ENCODE data around the gene PLEKHA7. TPM values are rescaled to one million over a fixed set of nuclear protein-coding genes. Genes with fewer than 3 reads are reported as not detected.
A peak's percentile ranks its signal among the peaks of the same experiment; 100 is the strongest.

PLEKHA7 gene
- total RNA-seq, 1 experiment from 2014 or later, result 18.4 TPM

DNA sequence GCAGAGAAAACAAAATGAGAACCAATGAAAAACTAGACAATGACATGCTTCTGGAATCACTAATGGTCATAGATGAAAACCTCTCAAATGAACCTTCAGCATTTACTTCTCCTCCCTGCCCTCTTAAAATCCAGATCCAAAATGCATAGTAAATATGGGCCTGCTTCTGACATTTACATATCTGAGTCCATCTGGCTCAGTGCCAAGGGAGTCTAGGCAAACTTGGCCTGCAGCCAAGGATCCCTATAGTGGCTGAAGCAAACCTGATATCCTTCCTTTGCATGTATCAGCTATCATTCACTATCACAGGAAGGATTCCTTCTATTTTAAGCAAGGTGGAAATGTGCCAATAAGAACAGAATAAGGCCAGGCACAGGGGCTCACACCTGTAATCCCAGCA lies 170.9 kb downstream of the PLEKHA7 start:
- ChIA-PET CTCF (no interaction called here), POLR2A (ENCODE audit: unreplicated experiment) (no interaction called here)
- no peaks in the 10 kb centered on the region for H3F3A ChIP-seq (ENCODE audit: low read length, unreplicated experiment)
- ATAC-seq, result no peak
- no peaks in the 10 kb centered on the region for H3K9me3 ChIP-seq (ENCODE audit: low read length)
- intact Hi-C loops (cut with micrococcal nuclease), result no loop called here
- no peaks in the 10 kb centered on the region for H3K79me2 ChIP-seq (ENCODE audit: low read length)
- no peak overlapping the region for H3K9ac ChIP-seq (ENCODE audit: low read length)
- H2AFZ ChIP-seq (ENCODE audit: low read length), result no peak overlapping the region
- no TSS peak for BruUV-seq (replicated peaks)
- no peak overlapping the region for H3K4me3 ChIP-seq (ENCODE audit: low read length)
- TF ChIP-seq EZH2 (IDR thresholded peaks at IDR 0.05; ENCODE audit: low read length, unreplicated experiment) (no peak), EZH2phosphoT487 (IDR thresholded peaks at IDR 0.05; ENCODE audit: borderline replicate concordance, low read length) (no peak)
- TF ChIP-seq, protein P1, sequence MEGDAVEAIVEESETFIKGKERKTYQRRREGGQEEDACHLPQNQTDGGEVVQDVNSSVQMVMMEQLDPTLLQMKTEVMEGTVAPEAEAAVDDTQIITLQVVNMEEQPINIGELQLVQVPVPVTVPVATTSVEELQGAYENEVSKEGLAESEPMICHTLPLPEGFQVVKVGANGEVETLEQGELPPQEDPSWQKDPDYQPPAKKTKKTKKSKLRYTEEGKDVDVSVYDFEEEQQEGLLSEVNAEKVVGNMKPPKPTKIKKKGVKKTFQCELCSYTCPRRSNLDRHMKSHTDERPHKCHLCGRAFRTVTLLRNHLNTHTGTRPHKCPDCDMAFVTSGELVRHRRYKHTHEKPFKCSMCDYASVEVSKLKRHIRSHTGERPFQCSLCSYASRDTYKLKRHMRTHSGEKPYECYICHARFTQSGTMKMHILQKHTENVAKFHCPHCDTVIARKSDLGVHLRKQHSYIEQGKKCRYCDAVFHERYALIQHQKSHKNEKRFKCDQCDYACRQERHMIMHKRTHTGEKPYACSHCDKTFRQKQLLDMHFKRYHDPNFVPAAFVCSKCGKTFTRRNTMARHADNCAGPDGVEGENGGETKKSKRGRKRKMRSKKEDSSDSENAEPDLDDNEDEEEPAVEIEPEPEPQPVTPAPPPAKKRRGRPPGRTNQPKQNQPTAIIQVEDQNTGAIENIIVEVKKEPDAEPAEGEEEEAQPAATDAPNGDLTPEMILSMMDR (conservative IDR thresholded peaks at IDR 0.05; ENCODE audit: low read depth, low read length), result no peak
- no peaks in the 10 kb centered on the region for H4K20me1 ChIP-seq (ENCODE audit: low read length)
- peak; percentile 24 for DNase-seq
- H3K9me2 ChIP-seq (replicated peaks; ENCODE audit: low read length), result no peaks in the 10 kb centered on the region
- H3K27ac ChIP-seq (ENCODE audit: low read length), result no peak overlapping the region
- H3K4me2 ChIP-seq (ENCODE audit: low read length), result no peak overlapping the region
- no peaks in the 10 kb centered on the region for H3K27me3 ChIP-seq (ENCODE audit: low read length)
- H3K4me1 ChIP-seq (ENCODE audit: insufficient read depth, low read length), result no peaks in the 10 kb centered on the region
- no peaks in the 10 kb centered on the region for H3K36me3 ChIP-seq (ENCODE audit: low read depth, low read length)

DNA sequence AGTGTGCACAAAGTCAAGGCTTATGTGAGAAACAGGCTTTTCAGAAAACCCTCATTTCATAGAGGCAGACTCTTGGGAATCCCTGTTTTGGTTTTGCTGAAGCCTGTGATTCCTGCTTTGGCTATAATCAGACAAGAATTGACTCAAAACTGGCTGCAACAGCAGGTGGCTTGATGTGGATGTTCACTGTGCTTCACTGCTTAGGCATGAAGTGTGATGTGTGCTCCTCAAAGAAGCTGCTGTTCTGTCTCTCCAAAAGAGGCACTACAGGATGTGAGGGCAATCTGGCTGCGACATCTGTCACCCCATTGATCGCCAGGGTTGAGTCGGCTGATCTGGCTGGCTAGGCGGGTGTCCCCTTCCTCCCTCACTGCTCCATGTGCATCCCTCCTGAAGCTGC lies 172.2 kb downstream of the PLEKHA7 start:
- Histone ChIP-seq H2AFZ (ENCODE audit: low read length) (no peak overlapping the region), H3K4me2 (ENCODE audit: low read length) (no peak overlapping the region), H3K9ac (ENCODE audit: low read length) (no peak overlapping the region), H3K9me2 (replicated peaks; ENCODE audit: low read length) (no peaks in the 10 kb centered on the region), H3K4me3 (ENCODE audit: low read length) (no peak overlapping the region), H3K27ac (ENCODE audit: low read length) (no peak overlapping the region), H3K36me3 (ENCODE audit: low read depth, low read length) (no peaks in the 10 kb centered on the region), H3F3A (ENCODE audit: low read length, unreplicated experiment) (no peaks in the 10 kb centered on the region), H4K20me1 (ENCODE audit: low read length) (no peaks in the 10 kb centered on the region), H3K27me3 (ENCODE audit: low read length) (no peaks in the 10 kb centered on the region), H3K79me2 (ENCODE audit: low read length) (no peaks in the 10 kb centered on the region), H3K4me1 (ENCODE audit: insufficient read depth, low read length) (no peaks in the 10 kb centered on the region), H3K9me3 (ENCODE audit: low read length) (no peaks in the 10 kb centered on the region)
- BruUV-seq (replicated peaks), result no TSS peak
- CTCF ChIA-PET, result no interaction called here
- POLR2A ChIA-PET (ENCODE audit: unreplicated experiment), result no interaction called here
- intact Hi-C loops (cut with micrococcal nuclease), result loop anchor here (1.0 kb wide), 1 partner anchor 40 kb away; no protein-coding TSS in a partner anchor
- TF ChIP-seq EZH2phosphoT487 (IDR thresholded peaks at IDR 0.05; ENCODE audit: borderline replicate concordance, low read length) (no peak), EZH2 (IDR thresholded peaks at IDR 0.05; ENCODE audit: low read length, unreplicated experiment) (no peak)
- TF ChIP-seq, protein P1 (conservative IDR thresholded peaks at IDR 0.05; ENCODE audit: low read depth, low read length), result no peak
- ATAC-seq (no peak), DNase-seq (no peak)

DNA sequence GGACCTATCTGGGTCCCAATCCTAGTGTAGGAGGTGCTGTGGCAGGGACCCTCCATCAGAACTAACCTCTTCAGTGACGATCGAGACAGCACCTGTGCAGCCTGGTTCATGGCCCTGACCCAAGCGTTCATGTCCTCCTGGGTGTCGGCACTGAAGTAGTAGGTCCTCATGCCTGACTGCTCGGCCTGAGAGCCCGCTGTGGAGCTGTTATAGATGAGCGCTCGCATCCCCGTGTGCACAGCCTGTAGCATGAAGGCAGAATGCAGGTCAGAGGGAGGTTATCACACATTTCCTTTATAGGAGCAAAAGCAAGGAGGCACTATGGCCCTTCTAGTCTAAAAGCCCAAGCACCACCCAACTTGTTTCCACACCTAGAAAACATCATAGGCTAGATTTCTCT lies 172.7 kb downstream of the PLEKHA7 start:
- no peak overlapping the region for H3K4me2 ChIP-seq (ENCODE audit: low read length)
- no peaks in the 10 kb centered on the region for H3K9me3 ChIP-seq (ENCODE audit: low read length)
- no peaks in the 10 kb centered on the region for H3K9me2 ChIP-seq (replicated peaks; ENCODE audit: low read length)
- H3K4me3 ChIP-seq (ENCODE audit: low read length), result no peak overlapping the region
- H3K27ac ChIP-seq (ENCODE audit: low read length), result no peak overlapping the region
- no peaks in the 10 kb centered on the region for H3K4me1 ChIP-seq (ENCODE audit: insufficient read depth, low read length)
- DNase-seq (no peak), ATAC-seq (no peak)
- H3F3A ChIP-seq (ENCODE audit: low read length, unreplicated experiment), result no peaks in the 10 kb centered on the region
- no peak overlapping the region for H3K9ac ChIP-seq (ENCODE audit: low read length)
- no peak overlapping the region for H2AFZ ChIP-seq (ENCODE audit: low read length)
- H4K20me1 ChIP-seq (ENCODE audit: low read length), result no peaks in the 10 kb centered on the region
- H3K27me3 ChIP-seq (ENCODE audit: low read length), result no peaks in the 10 kb centered on the region
- intact Hi-C loops (cut with micrococcal nuclease), result no loop called here
- no peaks in the 10 kb centered on the region for H3K36me3 ChIP-seq (ENCODE audit: low read depth, low read length)
- ChIA-PET CTCF (no interaction called here), POLR2A (ENCODE audit: unreplicated experiment) (no interaction called here)
- no peaks in the 10 kb centered on the region for H3K79me2 ChIP-seq (ENCODE audit: low read length)
- TF ChIP-seq EZH2 (IDR thresholded peaks at IDR 0.05; ENCODE audit: low read length, unreplicated experiment) (no peak), EZH2phosphoT487 (IDR thresholded peaks at IDR 0.05; ENCODE audit: borderline replicate concordance, low read length) (no peak)
- TF ChIP-seq, protein P1 (conservative IDR thresholded peaks at IDR 0.05; ENCODE audit: low read depth, low read length), result no peak
- BruUV-seq (replicated peaks), result no TSS peak

Measured in PC-3 (cell line).